Tibial artery (tissue), 4 donors: ENCODE data around the gene ATRN.
"Not testable (repeated sequence)": the region's sequence is repeated elsewhere in the genome, so short reads cannot be mapped to it uniquely, and the experiment has no call there.

Experiments used
- DNase-seq, 2 donors: peaks; one replicate each; pipeline ENCODE4 v3.0.0-alpha.2; 2019
- H3K27ac ChIP-seq, 2 donors: fragments of 200-600 bp; sonication (generic) in 1 of 2; 1 replicate in 1 of 2; 2 replicates in 1 of 2; pipeline ENCODE4 v1.5.1; 2018 to 2019; ENCODE audit warnings: mild to moderate bottlenecking in 1 of 2
- H3K27me3 ChIP-seq, 2 donors: fragments of 200-600 bp; sonication (generic) in 1 of 2; one replicate each; pipeline versions ENCODE4 v1.5.1 to v1.6.0; 2016 to 2019
- H3K36me3 ChIP-seq, 3 donors: fragments of 200-600 bp; sonication (generic) in 2 of 3; one replicate each; pipeline ENCODE4 v1.5.1; 2016 to 2019; ENCODE audit warnings: mild to moderate bottlenecking in 2 of 3
- H3K4me1 ChIP-seq, 4 donors: fragments of 200-600 bp; sonication (generic) in 2 of 4; 1 replicate in 3 of 4; 2 replicates in 1 of 4; pipeline ENCODE4 v1.5.1; 2016 to 2019
- H3K4me3 ChIP-seq, 2 donors: fragments of 200-600 bp; sonication (generic) in 1 of 2; 1 replicate in 1 of 2; 2 replicates in 1 of 2; pipeline ENCODE4 v1.5.1; 2018 to 2019; ENCODE audit warnings: mild to moderate bottlenecking in 2 of 2
- H3K9me3 ChIP-seq, 3 donors: fragments of 200-600 bp; sonication (generic) in 1 of 3; one replicate each; pipeline ENCODE4 v1.5.1; 2016 to 2019
- intact Hi-C: fragments of 100-400 bp; cut with DNase I; formaldehyde crosslinking; loops from one replicate; pipeline ENCODE4 v1.15.0; 2023; ENCODE audit warnings: low total_unique reads
- TF ChIP-seq, protein P1 (sequence below), 2 experiments: fragments of 200-600 bp in 1 of 2; fragments of 450-650 bp in 1 of 2; IDR thresholded peaks; one replicate each; pipeline ENCODE4 v1.5.1; 2017 to 2019; ENCODE audit warnings: antibody characterized with exemption in 2 of 2, mild to moderate bottlenecking in 1 of 2, moderate library complexity in 1 of 2

The ATRN gene

DNA sequence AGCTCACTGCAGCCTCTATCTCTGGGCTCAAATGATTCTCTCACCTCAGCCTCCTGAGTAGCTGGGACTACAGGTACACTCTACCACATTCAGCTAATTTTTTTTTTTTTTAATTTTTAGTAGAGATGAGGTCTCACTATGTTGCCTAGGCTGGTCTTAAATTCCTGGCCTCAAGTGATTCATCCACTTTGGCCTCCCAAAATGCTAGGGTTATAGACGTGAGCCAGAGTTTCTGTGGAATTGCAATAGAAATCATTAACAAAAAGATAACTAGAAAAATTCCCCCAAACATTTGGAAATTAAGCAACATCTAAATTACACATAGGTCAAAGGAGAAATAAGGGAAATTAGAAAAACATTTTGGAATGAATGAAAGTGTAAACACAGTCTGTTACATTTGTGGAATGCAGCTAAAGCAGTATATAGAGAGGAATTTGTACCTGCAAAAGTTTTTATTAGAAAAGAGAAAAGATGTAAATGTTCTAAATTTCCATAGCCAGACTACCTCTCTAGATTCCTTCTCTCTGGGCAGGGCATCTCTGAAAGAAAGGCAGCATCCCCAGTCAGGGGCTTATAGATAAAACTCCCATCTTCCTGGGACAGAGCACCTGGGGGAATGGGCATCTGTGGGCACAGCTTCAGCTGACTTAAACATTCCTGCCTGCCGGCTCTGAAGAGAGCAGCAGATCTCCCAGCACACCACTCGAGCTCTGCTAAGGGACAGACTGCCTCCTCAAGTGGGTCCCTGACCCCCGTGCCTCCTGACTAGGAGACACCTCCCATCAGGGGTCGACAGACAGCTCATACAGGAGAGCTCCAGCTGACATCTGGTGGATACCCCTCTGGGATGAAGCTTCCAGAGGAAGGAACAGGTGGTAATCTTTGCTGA, 51.3 kb downstream of the ATRN start:
- Histone ChIP-seq H3K27me3 (no peaks in the 10 kb centered on the region), H3K4me1 (no peaks in the 10 kb centered on the region), H3K9me3 (no peaks in the 10 kb centered on the region), H3K4me3 (no peak overlapping the region), H3K27ac (no peak overlapping the region), H3K36me3 (no peaks in the 10 kb centered on the region)
- intact Hi-C loops = no loop called here
- no peak for DNase-seq
- TF ChIP-seq, protein P1, sequence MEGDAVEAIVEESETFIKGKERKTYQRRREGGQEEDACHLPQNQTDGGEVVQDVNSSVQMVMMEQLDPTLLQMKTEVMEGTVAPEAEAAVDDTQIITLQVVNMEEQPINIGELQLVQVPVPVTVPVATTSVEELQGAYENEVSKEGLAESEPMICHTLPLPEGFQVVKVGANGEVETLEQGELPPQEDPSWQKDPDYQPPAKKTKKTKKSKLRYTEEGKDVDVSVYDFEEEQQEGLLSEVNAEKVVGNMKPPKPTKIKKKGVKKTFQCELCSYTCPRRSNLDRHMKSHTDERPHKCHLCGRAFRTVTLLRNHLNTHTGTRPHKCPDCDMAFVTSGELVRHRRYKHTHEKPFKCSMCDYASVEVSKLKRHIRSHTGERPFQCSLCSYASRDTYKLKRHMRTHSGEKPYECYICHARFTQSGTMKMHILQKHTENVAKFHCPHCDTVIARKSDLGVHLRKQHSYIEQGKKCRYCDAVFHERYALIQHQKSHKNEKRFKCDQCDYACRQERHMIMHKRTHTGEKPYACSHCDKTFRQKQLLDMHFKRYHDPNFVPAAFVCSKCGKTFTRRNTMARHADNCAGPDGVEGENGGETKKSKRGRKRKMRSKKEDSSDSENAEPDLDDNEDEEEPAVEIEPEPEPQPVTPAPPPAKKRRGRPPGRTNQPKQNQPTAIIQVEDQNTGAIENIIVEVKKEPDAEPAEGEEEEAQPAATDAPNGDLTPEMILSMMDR (IDR thresholded peaks at IDR 0.05) = no peak

DNA sequence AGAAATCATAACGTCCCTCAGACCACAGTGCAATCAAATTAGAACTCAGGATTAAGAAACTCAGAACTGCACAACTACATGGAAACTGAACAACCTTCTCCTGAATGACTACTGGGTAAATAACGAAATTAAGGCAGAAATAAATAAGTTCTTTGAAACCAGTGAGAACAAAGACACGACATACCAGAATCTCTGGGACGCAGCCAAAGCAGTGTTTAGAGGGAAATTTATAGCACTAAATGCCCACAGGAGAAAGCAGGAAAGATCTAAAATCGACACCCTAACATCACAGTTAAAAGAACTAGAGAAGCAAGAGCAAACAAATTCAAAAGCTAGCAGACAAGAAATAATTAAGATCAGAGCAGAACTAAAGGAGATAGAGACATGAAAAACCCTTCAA, 53.9 kb downstream of the ATRN start:
- H3K4me1 ChIP-seq, H3K27ac ChIP-seq, H3K4me3 ChIP-seq, H3K36me3 ChIP-seq, intact Hi-C loops, H3K9me3 ChIP-seq, DNase-seq, H3K27me3 ChIP-seq: not testable (repeated sequence)

DNA sequence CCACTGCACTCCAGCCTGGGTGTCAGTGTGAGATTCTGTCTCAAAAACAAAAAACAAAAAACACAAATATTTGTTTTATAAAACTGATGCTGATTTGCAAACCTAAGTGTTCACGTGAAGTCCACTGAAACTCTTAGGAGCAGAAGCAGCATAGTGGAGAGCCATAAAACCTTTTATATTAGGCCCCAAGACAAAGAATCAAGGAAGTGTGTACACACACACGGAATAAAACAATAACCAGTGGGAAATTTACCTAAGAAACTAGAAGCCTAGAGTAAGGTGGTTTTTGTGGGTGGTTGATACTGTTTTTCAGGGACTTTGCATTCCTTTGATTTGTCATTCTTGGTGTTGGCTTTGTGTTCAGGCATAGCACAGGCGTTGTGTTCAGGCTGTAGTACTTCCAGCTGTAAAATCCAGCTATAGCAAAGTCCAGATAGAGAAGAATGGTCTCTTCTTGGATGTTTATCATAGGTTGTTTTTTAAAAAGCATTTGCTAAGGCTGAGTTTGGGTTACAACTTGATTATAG, 61.3 kb downstream of the ATRN start:
- intact Hi-C loops = no loop called here
- no peaks in the 10 kb centered on the region for H3K9me3 ChIP-seq
- no peaks in the 10 kb centered on the region for H3K4me1 ChIP-seq
- no peaks in the 10 kb centered on the region for H3K27me3 ChIP-seq
- no peak overlapping the region for H3K4me3 ChIP-seq
- TF ChIP-seq, protein P1 (IDR thresholded peaks at IDR 0.05) = no peak
- H3K36me3 ChIP-seq = peaks cover 0 to 11% (median 10%) of the 10 kb centered on the region in 3 donors
- no peak for DNase-seq
- no peak overlapping the region for H3K27ac ChIP-seq

DNA sequence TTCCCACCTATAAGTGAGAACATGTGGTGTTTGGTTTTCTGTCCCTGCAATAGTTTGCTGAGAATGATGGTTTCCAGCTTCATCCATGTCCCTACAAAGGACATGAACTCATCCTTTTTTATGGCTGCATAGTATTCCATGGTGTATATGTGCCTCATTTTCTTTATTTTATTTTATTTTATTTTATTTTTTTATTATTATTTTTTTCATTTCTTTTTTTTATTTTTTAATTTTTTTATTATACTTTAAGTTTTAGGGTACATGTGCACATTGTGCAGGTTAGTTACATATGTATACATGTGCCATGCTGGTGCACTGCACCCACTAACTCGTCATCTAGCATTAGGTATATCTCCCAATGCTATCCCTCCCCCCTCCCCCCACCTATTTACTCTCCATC, 66.9 kb downstream of the ATRN start:
- DNase-seq, H3K4me3 ChIP-seq, H3K9me3 ChIP-seq, H3K27me3 ChIP-seq, H3K27ac ChIP-seq, intact Hi-C loops: not testable (repeated sequence)
- Histone ChIP-seq H3K4me1 (peaks cover 0 to 14% (median 0%) of the 10 kb centered on the region in 4 donors), H3K36me3 (peaks cover 0 to 11% (median 10%) of the 10 kb centered on the region in 3 donors)

DNA sequence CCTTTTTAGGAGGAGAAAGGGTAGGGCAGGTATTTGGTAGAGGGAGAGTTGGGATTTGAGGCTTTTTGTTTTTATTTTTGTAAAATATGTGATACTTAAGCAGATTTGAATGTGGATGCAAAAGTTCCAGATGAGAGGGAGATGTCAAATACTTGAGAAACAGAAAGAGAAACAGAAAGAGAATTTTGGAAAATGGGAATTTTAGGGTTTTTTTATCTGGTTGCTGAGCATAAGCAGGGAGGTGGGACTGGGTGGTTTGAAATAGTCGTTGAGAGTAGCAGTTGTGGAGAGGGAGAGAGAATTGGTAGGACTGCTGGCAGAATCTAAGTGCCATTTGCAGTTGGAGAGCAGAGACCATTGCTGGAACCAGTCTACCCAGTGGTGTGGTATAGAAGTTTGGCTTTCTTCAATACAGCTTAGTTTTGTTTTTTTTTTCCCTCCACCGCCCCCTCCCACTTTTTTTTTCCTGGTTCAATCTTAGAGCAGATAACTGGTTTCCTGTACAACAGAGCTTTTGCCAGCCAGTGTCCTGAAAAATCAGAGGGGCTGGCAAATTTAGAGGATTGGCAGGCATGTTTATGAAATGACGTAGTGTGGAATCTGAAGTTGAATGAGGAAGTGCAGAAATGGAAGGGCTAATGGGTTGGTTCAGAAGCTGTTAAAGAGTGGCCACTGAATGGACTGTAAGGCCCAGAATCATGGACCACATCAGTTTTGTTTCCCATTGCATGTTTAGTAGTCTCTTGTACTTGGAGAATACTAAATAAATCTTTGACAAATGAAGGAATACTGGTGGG, 68.7 kb downstream of the ATRN start:
- DNase-seq = no peak
- H3K4me3 ChIP-seq = no peak overlapping the region
- TF ChIP-seq, protein P1 (IDR thresholded peaks at IDR 0.05) = no peak
- H3K9me3 ChIP-seq = no peaks in the 10 kb centered on the region
- H3K27me3 ChIP-seq = no peaks in the 10 kb centered on the region
- H3K36me3 ChIP-seq = peaks cover 0 to 11% (median 10%) of the 10 kb centered on the region in 3 donors
- peaks cover 0 to 14% (median 0%) of the 10 kb centered on the region in 4 donors for H3K4me1 ChIP-seq
- peak overlapping the region in 1 of 2 donors; percentile 32 for H3K27ac ChIP-seq
- intact Hi-C loops = no loop called here

DNA sequence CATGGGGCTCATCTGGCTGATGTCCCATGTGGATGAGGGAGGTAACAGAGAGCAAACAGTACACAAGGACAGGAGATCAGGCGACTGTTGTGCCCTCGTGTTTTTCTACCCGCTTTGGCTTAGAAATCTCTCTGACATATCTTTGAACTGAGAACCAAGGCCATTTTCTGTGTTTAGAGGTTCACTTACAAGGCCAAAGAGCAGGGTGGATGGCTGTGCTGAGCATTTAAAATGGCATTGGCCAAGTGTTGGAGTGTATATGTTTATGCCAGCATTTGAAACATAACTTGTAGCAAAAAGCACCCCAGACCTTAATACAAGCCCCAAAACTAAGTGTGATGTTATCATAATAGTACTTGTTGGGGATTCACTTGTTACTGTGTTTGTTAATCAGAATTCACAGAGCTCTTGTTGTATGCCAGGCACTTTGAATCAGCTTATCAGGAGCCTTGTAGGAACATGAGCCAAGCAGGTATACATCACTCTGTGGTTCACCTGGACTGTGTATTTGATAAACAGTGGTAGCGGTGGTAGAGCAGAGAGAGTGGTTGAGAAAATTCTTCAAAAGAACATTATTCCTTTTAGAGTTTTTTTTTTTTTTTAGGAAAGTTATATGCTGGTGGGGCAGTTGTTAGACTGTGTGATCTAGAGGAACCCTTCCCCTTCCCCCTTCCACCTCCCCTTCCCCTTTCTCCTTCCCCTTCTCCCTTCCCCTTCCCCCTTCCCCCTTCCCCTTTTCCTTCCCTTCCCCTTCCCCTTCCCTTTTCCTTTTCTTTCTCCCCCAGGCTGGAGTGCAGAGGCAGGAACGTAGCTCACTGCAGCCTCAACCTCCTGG, 71.3 kb downstream of the ATRN start:
- intact Hi-C loops = no loop called here
- H3K4me1 ChIP-seq = peaks cover 0 to 14% (median 0%) of the 10 kb centered on the region in 4 donors
- no peaks in the 10 kb centered on the region for H3K9me3 ChIP-seq
- H3K27ac ChIP-seq = no peak overlapping the region
- H3K36me3 ChIP-seq = peaks cover 0 to 2% (median 0%) of the 10 kb centered on the region in 3 donors
- no peak overlapping the region for H3K4me3 ChIP-seq
- DNase-seq = no peak
- TF ChIP-seq, protein P1 (IDR thresholded peaks at IDR 0.05) = no peak
- H3K27me3 ChIP-seq = no peaks in the 10 kb centered on the region
